DOHH2 (cell line): ENCODE data around the gene DENND1A.

Experiments used
- CTCF ChIP-seq: fragments of 200-600 bp; sonication (generic); IDR thresholded peaks from one replicate; pipeline ENCODE4 v1.5.1; 2014; ENCODE audit warnings: antibody characterized with exemption, mild to moderate bottlenecking, low read depth, low read length; ENCODE audit not compliant: poor library complexity, severe bottlenecking
- EZH2phosphoT487 ChIP-seq: fragments of 200-600 bp; sonication (generic); IDR thresholded peaks from 2 replicates; pipeline ENCODE4 v1.6.1; 2017; ENCODE audit warnings: borderline replicate concordance, mild to moderate bottlenecking, antibody characterized with exemption, low read length, moderate library complexity, mixed read lengths

- TF ChIP-seq CTCF (no peak), EZH2phosphoT487 (no peak)
Observed at GRCh38 chr9:123495731-123496130, 434.2 kb downstream of the DENND1A start.
